ENCODE results near the gene TUBG1. TPM values are rescaled to one million over a fixed set of nuclear protein-coding genes. Genes with fewer than 3 reads are reported as not detected.

TUBG1 gene
- total and polyA plus RNA-seq, 9 of the 15 experiments (the other 6 are each of a cell fraction or from before 2014, with no cell fraction given), result 33.1 to 147 (median 66.0) TPM

- TF ChIP-seq AFF4 (CRISPR knock-in tag; IDR thresholded peaks at IDR 0.05), result no peak
- TF ChIP-seq PKNOX1 (IDR thresholded peaks at IDR 0.05), result no peak
- no peak for TF ChIP-seq POLR2H (tag; IDR thresholded peaks at IDR 0.05; ENCODE audit: low read depth)
- TF ChIP-seq ZNF696 (CRISPR knock-in tag; conservative IDR thresholded peaks at IDR 0.05), result no peak
- no peak for TF ChIP-seq ZNF318 (IDR thresholded peaks at IDR 0.05; ENCODE audit: borderline replicate concordance in 1 of 2, low read depth in 1 of 2)
- no peak for TF ChIP-seq RUNX1 (IDR thresholded peaks at IDR 0.05; ENCODE audit: low read depth)
- TF ChIP-seq EP400 (IDR thresholded peaks at IDR 0.05), result no peak
- TF ChIP-seq ID3 (CRISPR knock-in tag; IDR thresholded peaks at IDR 0.05), result no peak
- TF ChIP-seq ID3 (tag; IDR thresholded peaks at IDR 0.05), result no peak
- no peak for TF ChIP-seq CHCHD3 (CRISPR knock-in tag; IDR thresholded peaks at IDR 0.05)
- TF ChIP-seq PATZ1 (CRISPR knock-in tag; IDR thresholded peaks at IDR 0.05; ENCODE audit: borderline replicate concordance), result no peak
Observed at GRCh38 chr17:42591411-42591810, 18.1 kb upstream of the TUBG1 start (continued).
